Skeletal muscle tissue (tissue), 4 donors: ENCODE results near the gene IFI6. TPM values are rescaled to one million over a fixed set of nuclear protein-coding genes. Genes with fewer than 3 reads are reported as not detected.
A peak's percentile ranks its signal among the peaks of the same experiment; 100 is the strongest.

Experiments used
- H3K27ac ChIP-seq: one replicate; pipeline ENCODE4 v1.7.0; 2013; ENCODE audit warnings: mild to moderate bottlenecking, low read depth, low read length, inconsistent platforms
- H3K27me3 ChIP-seq, 3 donors: one replicate each; pipeline ENCODE4 v1.7.0; 2013; ENCODE audit warnings: low read length in 3 of 3; ENCODE audit not compliant: control insufficient read depth in 3 of 3, insufficient read depth in 3 of 3
- H3K36me3 ChIP-seq, 3 donors: one replicate each; pipeline ENCODE4 v1.7.0; 2013; ENCODE audit warnings: low read length in 3 of 3; ENCODE audit not compliant: control insufficient read depth in 3 of 3, insufficient read depth in 3 of 3
- H3K4me1 ChIP-seq, 3 donors: one replicate each; pipeline ENCODE4 v1.7.0; 2013; ENCODE audit warnings: low read length in 3 of 3, mild to moderate bottlenecking in 3 of 3; ENCODE audit not compliant: control insufficient read depth in 3 of 3, insufficient read depth in 3 of 3
- H3K4me3 ChIP-seq, 3 donors: one replicate each; pipeline ENCODE4 v1.7.0; 2013; ENCODE audit warnings: low read length in 3 of 3
- H3K9ac ChIP-seq, 3 donors: one replicate each; pipeline ENCODE4 v1.7.0; 2013; ENCODE audit warnings: low read length in 3 of 3, mild to moderate bottlenecking in 3 of 3, moderate library complexity in 2 of 3, low read depth in 1 of 3
- H3K9me3 ChIP-seq, 3 donors: one replicate each; pipeline ENCODE4 v1.7.0; 2013; ENCODE audit warnings: low read length in 3 of 3; ENCODE audit not compliant: control insufficient read depth in 3 of 3
- total RNA-seq: library from RNA; depleted of rRNA; stranded (reverse); fragments of >200 nt; gene quantifications from one replicate; pipeline ENCODE4 v1.2.3, GENCODE V29; 2014
- donor health status: Osteomylitis.

Gene IFI6
- total RNA-seq, 1 donor from 2014 or later: 90.8 TPM

- H3K27ac ChIP-seq: peak overlapping the region; percentile 57
- H3K9me3 ChIP-seq: no peaks in the 10 kb centered on the region
- no peak overlapping the region for H3K9ac ChIP-seq
- H3K4me3 ChIP-seq: no peak overlapping the region
- no peaks in the 10 kb centered on the region for H3K27me3 ChIP-seq
- H3K36me3 ChIP-seq: peaks cover 0 to 4% (median 0%) of the 10 kb centered on the region in 3 donors
- H3K4me1 ChIP-seq: peaks cover 21 to 23% (median 21%) of the 10 kb centered on the region in 3 donors
Measured at GRCh38 chr1:27662261-27662660, 9.7 kb downstream of the IFI6 start.

GRCh38 chr1:27661412-27662075, 10.4 kb downstream of the IFI6 start:
- H3K27me3 ChIP-seq: no peaks in the 10 kb centered on the region
- H3K27ac ChIP-seq: no peak overlapping the region
- peaks cover 0 to 4% (median 0%) of the 10 kb centered on the region in 3 donors for H3K36me3 ChIP-seq
- no peak overlapping the region for H3K4me3 ChIP-seq
- peaks cover 21 to 23% (median 22%) of the 10 kb centered on the region in 3 donors for H3K4me1 ChIP-seq
- H3K9me3 ChIP-seq: no peaks in the 10 kb centered on the region
- no peak overlapping the region for H3K9ac ChIP-seq

GRCh38 chr1:27660300-27660835, 11.6 kb downstream of the IFI6 start:
- peaks cover 30 to 32% (median 32%) of the 10 kb centered on the region in 3 donors for H3K4me1 ChIP-seq
- no peaks in the 10 kb centered on the region for H3K9me3 ChIP-seq
- H3K4me3 ChIP-seq: peak overlapping the region; percentile 47 to 72 (median 70)
- H3K9ac ChIP-seq: peak overlapping the region; percentile 35 to 72 (median 66)
- H3K36me3 ChIP-seq: no peaks in the 10 kb centered on the region
- H3K27ac ChIP-seq: peak overlapping the region; percentile 82
- no peaks in the 10 kb centered on the region for H3K27me3 ChIP-seq

GRCh38 chr1:27659497-27660299, 12.3 kb downstream of the IFI6 start:
- H3K9me3 ChIP-seq: no peaks in the 10 kb centered on the region
- H3K27ac ChIP-seq: peak overlapping the region; percentile 82
- H3K4me3 ChIP-seq: peak overlapping the region; percentile 47 to 72 (median 70)
- peak overlapping the region; percentile 45 to 73 (median 72) for H3K9ac ChIP-seq
- no peaks in the 10 kb centered on the region for H3K36me3 ChIP-seq
- peaks cover 34 to 36% (median 35%) of the 10 kb centered on the region in 3 donors for H3K4me1 ChIP-seq
- H3K27me3 ChIP-seq: no peaks in the 10 kb centered on the region

- Histone ChIP-seq H3K36me3 (no peaks in the 10 kb centered on the region), H3K4me1 (peaks cover 31 to 36% (median 35%) of the 10 kb centered on the region in 3 donors), H3K9me3 (no peaks in the 10 kb centered on the region), H3K9ac (peak overlapping the region; percentile 45 to 73 (median 65)), H3K27ac (peak overlapping the region; percentile 82), H3K4me3 (peak overlapping the region; percentile 47 to 63 (median 56)), H3K27me3 (no peaks in the 10 kb centered on the region)
Measured at GRCh38 chr1:27658951-27659496, 13.0 kb downstream of the IFI6 start.

- H3K9me3 ChIP-seq: no peaks in the 10 kb centered on the region
- H3K27me3 ChIP-seq: no peaks in the 10 kb centered on the region
- H3K9ac ChIP-seq: peak overlapping the region in 1 of 3 donors; percentile 35
- peaks cover 22 to 30% (median 27%) of the 10 kb centered on the region in 3 donors for H3K4me1 ChIP-seq
- no peaks in the 10 kb centered on the region for H3K36me3 ChIP-seq
- no peak overlapping the region for H3K4me3 ChIP-seq
- H3K27ac ChIP-seq: no peak overlapping the region
Measured at GRCh38 chr1:27656157-27656893, 15.7 kb downstream of the IFI6 start.

- Histone ChIP-seq H3K36me3 (no peaks in the 10 kb centered on the region), H3K9ac (peak overlapping the region in 2 of 3 donors; percentile 32 to 33), H3K4me3 (no peak overlapping the region), H3K9me3 (no peaks in the 10 kb centered on the region), H3K27ac (no peak overlapping the region), H3K27me3 (no peaks in the 10 kb centered on the region), H3K4me1 (peaks cover 28 to 33% (median 33%) of the 10 kb centered on the region in 3 donors)
Measured at GRCh38 chr1:27655151-27655937, 16.6 kb downstream of the IFI6 start.

GRCh38 chr1:27652111-27652864, 19.7 kb downstream of the IFI6 start:
- H3K27ac ChIP-seq: no peak overlapping the region
- H3K9ac ChIP-seq: no peak overlapping the region
- H3K4me1 ChIP-seq: peaks cover 33 to 37% (median 34%) of the 10 kb centered on the region in 3 donors

More at GRCh38 chr1:27652111-27652864, 19.7 kb downstream of the IFI6 start:
- Histone ChIP-seq H3K4me3 (no peak overlapping the region), H3K27me3 (no peaks in the 10 kb centered on the region), H3K9me3 (no peaks in the 10 kb centered on the region), H3K36me3 (no peaks in the 10 kb centered on the region)
